Testis (tissue), 3 donors: ENCODE data around the gene MOSMO. TPM values are rescaled to one million over a fixed set of nuclear protein-coding genes. Genes with fewer than 3 reads are reported as not detected.

Source experiments
- DNase-seq: peaks from one replicate; pipeline ENCODE4 v3.0.0-alpha.2; 2019
- H3K27ac ChIP-seq, 2 donors: fragments of 200-600 bp; sonication (generic); one replicate each; pipeline ENCODE4 v1.5.1; 2019
- H3K27me3 ChIP-seq: fragments of 200-600 bp; sonication (generic); one replicate; pipeline ENCODE4 v1.5.1; 2019
- H3K36me3 ChIP-seq: fragments of 200-600 bp; sonication (generic); one replicate; pipeline ENCODE4 v1.5.1; 2017; ENCODE audit warnings: low read depth; ENCODE audit errors: missing control alignments
- H3K4me1 ChIP-seq: fragments of 200-600 bp; sonication (generic); one replicate; pipeline ENCODE4 v1.5.1; 2019
- H3K4me3 ChIP-seq, 2 donors: fragments of 200-600 bp; sonication (generic); one replicate each; pipeline ENCODE4 v1.5.1; 2017 to 2019
- H3K9me3 ChIP-seq: fragments of 200-600 bp; sonication (generic); one replicate; pipeline ENCODE4 v1.5.1; 2017
- CTCF ChIP-seq, 3 experiments: fragments of 450-650 bp in 2 of 3; fragments of 200-600 bp in 1 of 3; sonication (generic) in 1 of 3; IDR thresholded peaks; one replicate each; pipeline ENCODE4 v1.5.1; 2016 to 2019; ENCODE audit warnings: antibody characterized with exemption in 3 of 3, mild to moderate bottlenecking in 2 of 3, moderate library complexity in 1 of 3
- POLR2A ChIP-seq: fragments of 450-650 bp; IDR thresholded peaks from one replicate; pipeline ENCODE4 v1.6.1; 2017; ENCODE audit warnings: antibody characterized with exemption, mild to moderate bottlenecking, moderate library complexity
- WGBS, 2 donors: methylation state at CpG; one replicate each; pipeline ENCODE4 v1.1.5; 2018; 5-methylcytosine and 5-hydroxymethylcytosine counted together
- intact Hi-C: fragments of 100-400 bp; cut with DNase I; formaldehyde crosslinking; loops from one replicate; pipeline ENCODE4 v1.15.1; 2023; ENCODE audit warnings: low total_unique reads
- polyA plus RNA-seq: library from polyadenylated mRNA; stranded (reverse); fragments of 350-450 nt; fragmentation: Illumina TruSeq; extraction: RNeasy Lipid Tissue Mini Kit (QIAGEN cat#74804); gene quantifications from one replicate; pipeline ENCODE4 v1.2.3, GENCODE V29; 2014; ENCODE audit warnings: low read depth, low replicate concordance; ENCODE audit not compliant: insufficient read depth
- total RNA-seq, 2 donors: library from RNA; depleted of rRNA; stranded (reverse); fragments of >200 nt; gene quantifications; one replicate each; pipeline ENCODE4 v1.2.3, GENCODE V29; 2016

MOSMO gene
- total and polyA plus RNA-seq, 3 donors from 2014 or later: 17.4 to 36.8 (median 33.4) TPM

GRCh38 chr16:22029632-22030031 lies 21.7 kb downstream of the MOSMO start:
- H3K4me3 ChIP-seq: no peak overlapping the region
- H3K27me3 ChIP-seq: no peaks in the 10 kb centered on the region
- no peaks in the 10 kb centered on the region for H3K9me3 ChIP-seq
- H3K4me1 ChIP-seq: peaks cover 24% of the 10 kb centered on the region
- H3K36me3 ChIP-seq: no peaks in the 10 kb centered on the region
- TF ChIP-seq CTCF (IDR thresholded peaks at IDR 0.05) (no peak), POLR2A (no peak)
- no peak for DNase-seq
- intact Hi-C loops: no loop called here
- H3K27ac ChIP-seq: peak overlapping the region in 1 of 2 donors; percentile 46
- WGBS, 2 donors: 45 to 59% methylated on average over 4 of the region's 4 CpGs

DNA sequence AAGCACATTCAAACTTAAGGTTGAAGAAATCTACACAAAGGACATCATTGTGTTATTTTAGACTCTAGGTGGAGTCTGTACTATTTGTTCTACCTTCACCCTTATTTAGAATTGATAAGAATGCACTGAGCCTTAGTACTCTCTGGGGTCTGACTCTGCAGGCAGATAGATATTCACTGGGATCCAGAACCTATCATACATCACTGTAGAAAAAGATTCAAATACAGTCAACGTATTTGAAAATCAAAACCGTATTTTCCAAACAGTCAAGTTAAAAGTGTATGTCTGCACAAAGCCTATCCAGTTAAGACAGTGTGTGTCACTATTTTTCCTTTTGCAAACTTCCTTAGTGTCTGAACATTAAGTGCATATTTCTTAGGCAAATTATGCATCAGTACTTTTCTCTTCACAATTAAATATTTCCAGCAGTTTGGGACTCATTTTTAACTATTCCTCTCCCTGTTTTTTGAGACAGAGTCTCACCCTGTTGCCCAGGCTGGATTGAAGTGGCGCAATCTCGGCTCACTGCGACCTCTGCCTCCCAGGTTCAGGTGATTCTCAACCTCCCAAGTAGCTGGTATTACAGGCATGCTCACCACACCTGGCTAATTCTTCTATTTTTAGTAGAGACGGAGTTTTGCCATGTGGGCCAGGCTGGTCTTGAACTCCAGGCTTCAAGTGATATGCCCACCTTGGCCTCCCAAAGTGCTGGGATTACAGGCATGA lies 22.3 kb downstream of the MOSMO start:
- 76 to 77% methylated on average over 6 of the region's 6 CpGs for WGBS, 2 donors
- Histone ChIP-seq H3K27ac (peak overlapping the region in 1 of 2 donors; percentile 46), H3K4me1 (peaks cover 24% of the 10 kb centered on the region), H3K9me3 (no peaks in the 10 kb centered on the region), H3K4me3 (no peak overlapping the region), H3K27me3 (no peaks in the 10 kb centered on the region), H3K36me3 (no peaks in the 10 kb centered on the region)
- TF ChIP-seq CTCF (IDR thresholded peaks at IDR 0.05) (no peak), POLR2A (no peak)
- no peak for DNase-seq
- intact Hi-C loops: no loop called here

GRCh38 chr16:22031483-22032083 lies 23.7 kb downstream of the MOSMO start:
- no peaks in the 10 kb centered on the region for H3K36me3 ChIP-seq
- no peak overlapping the region for H3K4me3 ChIP-seq
- no peak for TF ChIP-seq CTCF (IDR thresholded peaks at IDR 0.05)
- no peak for TF ChIP-seq POLR2A
- WGBS, 2 donors: 87 to 93% methylated on average over 2 of the region's 2 CpGs
- H3K4me1 ChIP-seq: peaks cover 23% of the 10 kb centered on the region
- intact Hi-C loops: no loop called here
- H3K9me3 ChIP-seq: no peaks in the 10 kb centered on the region
- no peaks in the 10 kb centered on the region for H3K27me3 ChIP-seq
- DNase-seq: no peak
- H3K27ac ChIP-seq: no peak overlapping the region

GRCh38 chr16:22034503-22034902 lies 26.6 kb downstream of the MOSMO start:
- Histone ChIP-seq H3K4me3 (no peak overlapping the region), H3K9me3 (no peaks in the 10 kb centered on the region), H3K27ac (no peak overlapping the region), H3K36me3 (no peaks in the 10 kb centered on the region), H3K4me1 (peaks cover 8% of the 10 kb centered on the region), H3K27me3 (no peaks in the 10 kb centered on the region)
- TF ChIP-seq POLR2A (no peak), CTCF (IDR thresholded peaks at IDR 0.05) (no peak)
- intact Hi-C loops: no loop called here
- WGBS, 2 donors: 78 to 79% methylated on average over 2 to 3 of the region's 3 CpGs
- DNase-seq: no peak
